Heart left ventricle (tissue), 13 donors: ENCODE results near the gene NCKAP5L.

Experiments used
- POLR2A ChIP-seq, 2 donors: fragments of 450-650 bp; IDR thresholded peaks; one replicate each; pipeline ENCODE4 v1.6.1; 2017; ENCODE audit warnings: antibody characterized with exemption in 2 of 2, mild to moderate bottlenecking in 2 of 2, moderate library complexity in 2 of 2
- TF ChIP-seq, protein P1 (sequence below), 12 donors: fragments of 200-600 bp; sonication (generic) in 4 of 12; IDR thresholded peaks; one replicate each; pipeline versions ENCODE4 v1.5.0 to v1.8.0; 2018 to 2022; ENCODE audit warnings: antibody characterized with exemption in 12 of 12, mild to moderate bottlenecking in 5 of 12
- donor health status: ischemic (EF 13 %, LVEDD 7.1; RV severe dilation, severe dysfunction).
- donor health status: DM: no; HTN: yes; CAD: no.
- donor health status: DM: no; HTN: no; CAD: no.
- donor health status: ischemic (EF 25% LVEDD 6.9; RV normal size, moderate dysfunction).
- donor health status: ischemic (EF 25% LVEDD 5.7; RV mildly dilated, moderate dysfunction).
- donor health status: ischemic (EF 35%, LVEDD 5.7; RV mildly dilated, moderate dysfunction).
- donor health status: nonischemic (EF 11% LVEDD 7.7; RV severe dilation, severe dysfunction).
- donor health status: DM: yes; HTN: yes; CAD: no.
- donor health status: PGD.
- donor health status: ischemic (EF 29% LVEDD 5.4; RV normal size, mild dysfunction).
- donor health status: nonischemic (EF 23%, LVEDD 6.1; RV moderate dilation, normal function).

DNA sequence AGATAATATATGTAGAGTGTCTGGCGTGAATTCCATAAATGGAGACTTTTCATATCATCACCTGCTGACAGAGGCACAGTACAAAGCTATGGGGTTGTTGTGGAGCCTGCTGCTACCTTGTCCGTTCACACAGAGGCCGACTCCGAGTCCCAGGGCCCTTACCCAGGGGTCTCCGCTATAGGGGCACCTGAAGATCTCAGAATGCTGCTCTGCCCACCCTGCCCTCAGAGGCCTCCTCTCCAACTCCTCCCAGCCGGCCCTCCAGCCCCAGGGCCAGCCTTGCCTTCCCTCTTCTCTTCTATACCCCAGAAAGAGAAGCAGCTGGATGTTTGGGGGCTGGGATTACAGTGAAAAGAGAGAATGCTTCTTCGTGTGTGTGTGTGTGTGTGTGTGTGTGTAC, 21.3 kb downstream of the NCKAP5L start:
- TF ChIP-seq, protein P1, sequence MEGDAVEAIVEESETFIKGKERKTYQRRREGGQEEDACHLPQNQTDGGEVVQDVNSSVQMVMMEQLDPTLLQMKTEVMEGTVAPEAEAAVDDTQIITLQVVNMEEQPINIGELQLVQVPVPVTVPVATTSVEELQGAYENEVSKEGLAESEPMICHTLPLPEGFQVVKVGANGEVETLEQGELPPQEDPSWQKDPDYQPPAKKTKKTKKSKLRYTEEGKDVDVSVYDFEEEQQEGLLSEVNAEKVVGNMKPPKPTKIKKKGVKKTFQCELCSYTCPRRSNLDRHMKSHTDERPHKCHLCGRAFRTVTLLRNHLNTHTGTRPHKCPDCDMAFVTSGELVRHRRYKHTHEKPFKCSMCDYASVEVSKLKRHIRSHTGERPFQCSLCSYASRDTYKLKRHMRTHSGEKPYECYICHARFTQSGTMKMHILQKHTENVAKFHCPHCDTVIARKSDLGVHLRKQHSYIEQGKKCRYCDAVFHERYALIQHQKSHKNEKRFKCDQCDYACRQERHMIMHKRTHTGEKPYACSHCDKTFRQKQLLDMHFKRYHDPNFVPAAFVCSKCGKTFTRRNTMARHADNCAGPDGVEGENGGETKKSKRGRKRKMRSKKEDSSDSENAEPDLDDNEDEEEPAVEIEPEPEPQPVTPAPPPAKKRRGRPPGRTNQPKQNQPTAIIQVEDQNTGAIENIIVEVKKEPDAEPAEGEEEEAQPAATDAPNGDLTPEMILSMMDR (IDR thresholded peaks at IDR 0.05) = no peak
- TF ChIP-seq POLR2A (IDR thresholded peaks at IDR 0.05) = no peak
